ENCODE data around the gene NXPE2. TPM values are rescaled to one million over a fixed set of nuclear protein-coding genes. Genes with fewer than 3 reads are reported as not detected.

NXPE2 gene
- total and polyA plus RNA-seq, 2 of the 8 experiments (the other 6 are each of a cell fraction or from before 2014, with no cell fraction given) = not detected

- no peak overlapping the region for H4K8ac ChIP-seq (ENCODE audit: extremely low read depth, insufficient read depth, low read length)
- 92% methylated on average over 19 of the region's 19 CpGs; no CpG with 5 or more reads in 1 of the 2 experiments for WGBS, 2 experiments (ENCODE audit: extremely low coverage in 1 of 2, insufficient coverage in 1 of 2, insufficient read length in 1 of 2, insufficient replicate concordance in 2 of 2, low coverage in 1 of 2, low lambda C conversion rate in 2 of 2, missing lambda C conversion rate in 1 of 2)
- H4K91ac ChIP-seq (replicated peaks; ENCODE audit: insufficient read length, low read length) = no peak overlapping the region
- H2BK15ac ChIP-seq (ENCODE audit: low read length) = no peak overlapping the region
- no peaks in the 10 kb centered on the region for H3K27me3 ChIP-seq (replicated peaks in 1 of 4; ENCODE audit: control insufficient read depth in 3 of 4, extremely low read depth in 1 of 4, insufficient read depth in 3 of 4, low read length in 3 of 4)
- no peaks in the 10 kb centered on the region for H3K79me2 ChIP-seq (ENCODE audit: control insufficient read depth in 1 of 2, insufficient read depth in 2 of 2, low read length in 2 of 2)
- H2AFZ ChIP-seq (ENCODE audit: low read length) = no peak overlapping the region
- H3K4ac ChIP-seq (replicated peaks; ENCODE audit: insufficient read length, low read depth, low read length) = no peak overlapping the region
- no peak overlapping the region for H2AK5ac ChIP-seq (ENCODE audit: low read depth, low read length)
- no peak overlapping the region for H2BK12ac ChIP-seq (ENCODE audit: low read depth, low read length)
- no peak overlapping the region for H2BK20ac ChIP-seq (ENCODE audit: low read length)
- no peak for DNase-seq (ENCODE audit: low read depth in 1 of 2, low spot score in 2 of 2)
- POLR2A ChIA-PET (ENCODE audit: partially characterized antibody) = no interaction called here
- H2BK5ac ChIP-seq (ENCODE audit: low read depth, low read length) = no peak overlapping the region
- FAIRE-seq = no peak
- no peak overlapping the region for H3K4me3 ChIP-seq (ENCODE audit: extremely low read depth in 1 of 4, insufficient read depth in 2 of 4, low read depth in 3 of 4, low read length in 4 of 4)
- H3K14ac ChIP-seq (ENCODE audit: insufficient read length) = no peak overlapping the region
- H4K20me1 ChIP-seq (replicated peaks in 1 of 2; ENCODE audit: control insufficient read depth in 1 of 2, insufficient read depth in 2 of 2, low read length in 2 of 2) = no peaks in the 10 kb centered on the region
- no peak overlapping the region for H3K27ac ChIP-seq (ENCODE audit: low read depth, low read length)
- H3K18ac ChIP-seq (ENCODE audit: extremely low read depth, low read length) = no peak overlapping the region
- no peak overlapping the region for H3K9ac ChIP-seq (replicated peaks in 1 of 4; ENCODE audit: extremely low read depth in 1 of 4, low read depth in 3 of 4, low read length in 3 of 4)
- CTCF ChIA-PET (ENCODE audit: partially characterized antibody) = no interaction called here
- no peaks in the 10 kb centered on the region; a peak in 1 of 4 replicates for H3K9me3 ChIP-seq (ENCODE audit: insufficient read depth in 2 of 2, low read depth in 1 of 2, low read length in 1 of 2)
- H2BK120ac ChIP-seq (replicated peaks; ENCODE audit: low read depth, low read length) = no peak overlapping the region
- no peak overlapping the region for H3K4me2 ChIP-seq (ENCODE audit: insufficient read depth in 1 of 2, low read depth in 2 of 2, low read length in 2 of 2)
- no peak overlapping the region for H3K56ac ChIP-seq (replicated peaks; ENCODE audit: insufficient read length, low read depth, low read length)
- H3K4me1 ChIP-seq (replicated peaks in 1 of 4; ENCODE audit: control insufficient read depth in 3 of 4, insufficient read depth in 4 of 4, low read length in 3 of 4) = no peaks in the 10 kb centered on the region
- no peaks in the 10 kb centered on the region for H3K79me1 ChIP-seq (ENCODE audit: low read depth, low read length)
- no peaks in the 10 kb centered on the region for H3K36me3 ChIP-seq (ENCODE audit: control insufficient read depth in 2 of 4, insufficient read depth in 4 of 4, low read length in 3 of 4)
- no peak overlapping the region for H3K23ac ChIP-seq (ENCODE audit: insufficient read length)
- H4K5ac ChIP-seq (ENCODE audit: insufficient read length, low read depth, low read length) = no peak overlapping the region
- no peaks in the 10 kb centered on the region for H3K23me2 ChIP-seq (ENCODE audit: low read depth, low read length)
- TF ChIP-seq SP4 (IDR thresholded peaks at IDR 0.05; ENCODE audit: low read length) (no peak), BRCA1 (IDR thresholded peaks at IDR 0.05; ENCODE audit: low read depth, low read length) (no peak), CTBP2 (IDR thresholded peaks at IDR 0.05; ENCODE audit: borderline replicate concordance, insufficient read depth, insufficient read length, low read length) (no peak), TBP (IDR thresholded peaks at IDR 0.05; ENCODE audit: low read depth, low read length) (no peak), MAFK (IDR thresholded peaks at IDR 0.05; ENCODE audit: low read depth, low read length) (no peak), YY1 (IDR thresholded peaks at IDR 0.05; ENCODE audit: low read depth, low read length) (no peak), MAX (IDR thresholded peaks at IDR 0.05) (no peak), EP300 (IDR thresholded peaks at IDR 0.05; ENCODE audit: borderline replicate concordance in 1 of 2, low read depth in 2 of 2, low read length in 2 of 2) (no peak)
Observed at GRCh38 chr11:114651145-114651718, 27.1 kb upstream of the NXPE2 start.
